HCEC 1CT (cell line): ENCODE data around the gene POLR1F.

Source experiments
- DNase-seq: peaks from one replicate; pipeline ENCODE4 v3.0.0-alpha.2; 2017

POLR1F gene

GRCh38 chr7:19674266-19674960 lies 34.4 kb downstream of the POLR1F start:
- no peak for DNase-seq

- peak; percentile 53 for DNase-seq
Observed at GRCh38 chr7:19670806-19671205, 38.0 kb downstream of the POLR1F start.

GRCh38 chr7:19665399-19666008 lies 43.3 kb downstream of the POLR1F start:
- peak; percentile 67 for DNase-seq

DNA sequence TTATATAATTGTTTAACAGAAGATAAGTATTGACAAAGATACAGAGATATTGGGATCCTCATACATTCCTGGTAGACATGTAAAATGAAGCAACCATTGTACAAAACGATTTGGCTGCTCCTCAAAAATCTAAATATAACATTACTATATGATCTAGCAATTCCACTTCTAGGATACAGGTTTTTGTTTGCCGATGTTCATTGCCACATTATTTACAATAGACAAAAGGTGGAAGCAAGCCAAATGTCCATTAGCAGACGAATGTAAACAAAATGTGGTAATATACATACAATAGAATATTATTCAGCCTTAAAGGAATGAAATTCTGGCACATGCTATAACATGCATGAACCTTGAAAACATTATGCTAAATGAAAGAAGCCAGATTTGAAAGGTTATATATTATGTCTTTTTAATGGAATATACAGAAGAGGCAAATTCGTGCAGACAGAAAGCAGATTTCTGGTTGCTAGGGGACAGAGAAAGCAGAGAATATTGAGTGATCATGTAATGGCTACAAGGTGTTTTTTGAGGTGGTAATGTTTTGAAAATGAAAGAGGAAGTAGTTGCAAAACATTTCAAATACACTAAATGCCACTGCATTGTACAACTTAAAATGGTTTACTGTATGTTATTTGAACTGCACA lies 44.9 kb downstream of the POLR1F start:
- DNase-seq, result peak; percentile 18

DNA sequence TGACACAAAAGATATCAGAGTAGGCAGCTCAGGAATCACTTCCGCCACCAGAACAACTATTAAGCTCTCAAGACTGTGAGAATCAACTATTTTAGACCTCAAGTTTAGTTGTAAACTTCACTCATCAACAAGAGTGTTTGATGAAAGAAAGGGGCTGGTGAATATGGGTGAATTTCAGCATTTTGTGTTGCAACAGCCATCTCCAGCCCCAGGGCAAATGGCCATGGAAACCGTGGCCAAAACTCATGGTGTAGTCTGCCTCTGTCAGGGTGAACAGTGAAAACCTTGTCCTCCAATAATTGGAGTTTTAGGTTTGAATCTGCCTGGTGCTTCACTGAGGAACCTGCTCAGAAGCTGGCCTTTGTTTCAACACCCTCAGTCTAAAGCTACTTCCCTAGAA lies 60.0 kb downstream of the POLR1F start:
- no peak for DNase-seq
